ENCODE results near the gene EMP1.

- TF ChIP-seq CTCF (IDR thresholded peaks at IDR 0.05 in 8 of 11, conservative IDR thresholded peaks at IDR 0.05 in 3 of 11) (no peak), POLR2AphosphoS5 (IDR thresholded peaks at IDR 0.05) (no peak), POLR2A (IDR thresholded peaks at IDR 0.05) (no peak)
Measured at GRCh38 chr12:13164921-13165616, 31.5 kb upstream of the EMP1 start.
